ENCODE data around the gene RSAD2.

RSAD2 gene

GRCh38 chr2:6924101-6924923, 46.7 kb downstream of the RSAD2 start:
- no peak for TF ChIP-seq CTCF (IDR thresholded peaks at IDR 0.05)

GRCh38 chr2:6924924-6925409, 47.4 kb downstream of the RSAD2 start:
- TF ChIP-seq CTCF (IDR thresholded peaks at IDR 0.05): no peak

GRCh38 chr2:6926071-6926732, 48.6 kb downstream of the RSAD2 start:
- TF ChIP-seq CTCF (IDR thresholded peaks at IDR 0.05): no peak

- no peak for TF ChIP-seq CTCF (IDR thresholded peaks at IDR 0.05)
Observed at GRCh38 chr2:6927186-6927585, 49.6 kb downstream of the RSAD2 start.

GRCh38 chr2:6927753-6928152, 50.2 kb downstream of the RSAD2 start:
- TF ChIP-seq CTCF (IDR thresholded peaks at IDR 0.05): no peak

- TF ChIP-seq CTCF (IDR thresholded peaks at IDR 0.05): no peak
Observed at GRCh38 chr2:6928452-6928851, 50.9 kb downstream of the RSAD2 start.

GRCh38 chr2:6929196-6929819, 51.7 kb downstream of the RSAD2 start:
- TF ChIP-seq CTCF (IDR thresholded peaks at IDR 0.05): no peak
